ENCODE data around the gene ZBTB17. TPM values are rescaled to one million over a fixed set of nuclear protein-coding genes. Genes with fewer than 3 reads are reported as not detected.
A peak's percentile ranks its signal among the peaks of the same experiment; 100 is the strongest.

Gene ZBTB17
- total and polyA plus RNA-seq, 2 of the 8 experiments (the other 6 are each of a cell fraction or from before 2014, with no cell fraction given), result 24.7 to 36.2 TPM

DNA sequence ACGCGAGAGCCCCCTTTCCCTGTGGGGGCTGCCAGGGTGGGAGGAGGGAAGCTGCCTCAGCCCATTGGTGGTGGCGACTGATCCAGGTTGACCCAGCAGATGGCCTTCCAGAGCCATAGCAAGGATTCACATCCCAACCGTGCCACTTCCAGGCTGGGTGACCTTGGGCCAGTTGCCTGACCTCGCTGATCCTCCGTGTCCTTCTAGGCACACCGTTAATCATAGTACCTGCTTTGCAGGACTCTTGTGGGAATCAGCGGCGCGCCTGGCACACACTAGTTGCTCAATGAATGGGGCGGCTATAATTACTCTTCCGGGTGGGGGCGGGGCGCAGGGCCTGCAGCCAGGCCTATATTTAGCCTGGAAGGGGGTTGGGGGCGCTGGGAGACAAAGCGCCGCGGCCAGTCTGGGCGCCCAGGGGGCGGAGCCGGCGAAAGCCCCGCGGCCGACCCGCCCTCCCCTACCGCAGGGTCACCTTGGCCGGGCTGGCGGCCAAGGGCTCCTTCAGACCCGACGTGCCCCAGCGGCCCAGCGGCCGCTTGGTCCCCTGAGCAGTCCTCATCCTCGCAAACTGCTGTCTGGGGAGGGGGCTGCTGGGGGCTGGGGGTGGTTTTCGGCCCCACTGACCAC lies 36.8 kb upstream of the ZBTB17 start (continued):
- TF ChIP-seq, protein P1, sequence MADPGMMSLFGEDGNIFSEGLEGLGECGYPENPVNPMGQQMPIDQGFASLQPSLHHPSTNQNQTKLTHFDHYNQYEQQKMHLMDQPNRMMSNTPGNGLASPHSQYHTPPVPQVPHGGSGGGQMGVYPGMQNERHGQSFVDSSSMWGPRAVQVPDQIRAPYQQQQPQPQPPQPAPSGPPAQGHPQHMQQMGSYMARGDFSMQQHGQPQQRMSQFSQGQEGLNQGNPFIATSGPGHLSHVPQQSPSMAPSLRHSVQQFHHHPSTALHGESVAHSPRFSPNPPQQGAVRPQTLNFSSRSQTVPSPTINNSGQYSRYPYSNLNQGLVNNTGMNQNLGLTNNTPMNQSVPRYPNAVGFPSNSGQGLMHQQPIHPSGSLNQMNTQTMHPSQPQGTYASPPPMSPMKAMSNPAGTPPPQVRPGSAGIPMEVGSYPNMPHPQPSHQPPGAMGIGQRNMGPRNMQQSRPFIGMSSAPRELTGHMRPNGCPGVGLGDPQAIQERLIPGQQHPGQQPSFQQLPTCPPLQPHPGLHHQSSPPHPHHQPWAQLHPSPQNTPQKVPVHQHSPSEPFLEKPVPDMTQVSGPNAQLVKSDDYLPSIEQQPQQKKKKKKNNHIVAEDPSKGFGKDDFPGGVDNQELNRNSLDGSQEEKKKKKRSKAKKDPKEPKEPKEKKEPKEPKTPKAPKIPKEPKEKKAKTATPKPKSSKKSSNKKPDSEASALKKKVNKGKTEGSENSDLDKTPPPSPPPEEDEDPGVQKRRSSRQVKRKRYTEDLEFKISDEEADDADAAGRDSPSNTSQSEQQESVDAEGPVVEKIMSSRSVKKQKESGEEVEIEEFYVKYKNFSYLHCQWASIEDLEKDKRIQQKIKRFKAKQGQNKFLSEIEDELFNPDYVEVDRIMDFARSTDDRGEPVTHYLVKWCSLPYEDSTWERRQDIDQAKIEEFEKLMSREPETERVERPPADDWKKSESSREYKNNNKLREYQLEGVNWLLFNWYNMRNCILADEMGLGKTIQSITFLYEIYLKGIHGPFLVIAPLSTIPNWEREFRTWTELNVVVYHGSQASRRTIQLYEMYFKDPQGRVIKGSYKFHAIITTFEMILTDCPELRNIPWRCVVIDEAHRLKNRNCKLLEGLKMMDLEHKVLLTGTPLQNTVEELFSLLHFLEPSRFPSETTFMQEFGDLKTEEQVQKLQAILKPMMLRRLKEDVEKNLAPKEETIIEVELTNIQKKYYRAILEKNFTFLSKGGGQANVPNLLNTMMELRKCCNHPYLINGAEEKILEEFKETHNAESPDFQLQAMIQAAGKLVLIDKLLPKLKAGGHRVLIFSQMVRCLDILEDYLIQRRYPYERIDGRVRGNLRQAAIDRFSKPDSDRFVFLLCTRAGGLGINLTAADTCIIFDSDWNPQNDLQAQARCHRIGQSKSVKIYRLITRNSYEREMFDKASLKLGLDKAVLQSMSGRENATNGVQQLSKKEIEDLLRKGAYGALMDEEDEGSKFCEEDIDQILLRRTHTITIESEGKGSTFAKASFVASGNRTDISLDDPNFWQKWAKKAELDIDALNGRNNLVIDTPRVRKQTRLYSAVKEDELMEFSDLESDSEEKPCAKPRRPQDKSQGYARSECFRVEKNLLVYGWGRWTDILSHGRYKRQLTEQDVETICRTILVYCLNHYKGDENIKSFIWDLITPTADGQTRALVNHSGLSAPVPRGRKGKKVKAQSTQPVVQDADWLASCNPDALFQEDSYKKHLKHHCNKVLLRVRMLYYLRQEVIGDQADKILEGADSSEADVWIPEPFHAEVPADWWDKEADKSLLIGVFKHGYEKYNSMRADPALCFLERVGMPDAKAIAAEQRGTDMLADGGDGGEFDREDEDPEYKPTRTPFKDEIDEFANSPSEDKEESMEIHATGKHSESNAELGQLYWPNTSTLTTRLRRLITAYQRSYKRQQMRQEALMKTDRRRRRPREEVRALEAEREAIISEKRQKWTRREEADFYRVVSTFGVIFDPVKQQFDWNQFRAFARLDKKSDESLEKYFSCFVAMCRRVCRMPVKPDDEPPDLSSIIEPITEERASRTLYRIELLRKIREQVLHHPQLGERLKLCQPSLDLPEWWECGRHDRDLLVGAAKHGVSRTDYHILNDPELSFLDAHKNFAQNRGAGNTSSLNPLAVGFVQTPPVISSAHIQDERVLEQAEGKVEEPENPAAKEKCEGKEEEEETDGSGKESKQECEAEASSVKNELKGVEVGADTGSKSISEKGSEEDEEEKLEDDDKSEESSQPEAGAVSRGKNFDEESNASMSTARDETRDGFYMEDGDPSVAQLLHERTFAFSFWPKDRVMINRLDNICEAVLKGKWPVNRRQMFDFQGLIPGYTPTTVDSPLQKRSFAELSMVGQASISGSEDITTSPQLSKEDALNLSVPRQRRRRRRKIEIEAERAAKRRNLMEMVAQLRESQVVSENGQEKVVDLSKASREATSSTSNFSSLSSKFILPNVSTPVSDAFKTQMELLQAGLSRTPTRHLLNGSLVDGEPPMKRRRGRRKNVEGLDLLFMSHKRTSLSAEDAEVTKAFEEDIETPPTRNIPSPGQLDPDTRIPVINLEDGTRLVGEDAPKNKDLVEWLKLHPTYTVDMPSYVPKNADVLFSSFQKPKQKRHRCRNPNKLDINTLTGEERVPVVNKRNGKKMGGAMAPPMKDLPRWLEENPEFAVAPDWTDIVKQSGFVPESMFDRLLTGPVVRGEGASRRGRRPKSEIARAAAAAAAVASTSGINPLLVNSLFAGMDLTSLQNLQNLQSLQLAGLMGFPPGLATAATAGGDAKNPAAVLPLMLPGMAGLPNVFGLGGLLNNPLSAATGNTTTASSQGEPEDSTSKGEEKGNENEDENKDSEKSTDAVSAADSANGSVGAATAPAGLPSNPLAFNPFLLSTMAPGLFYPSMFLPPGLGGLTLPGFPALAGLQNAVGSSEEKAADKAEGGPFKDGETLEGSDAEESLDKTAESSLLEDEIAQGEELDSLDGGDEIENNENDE (IDR thresholded peaks at IDR 0.05; ENCODE audit: insufficient replicate concordance, low read length), result no peak
- TF ChIP-seq EP300 (IDR thresholded peaks at IDR 0.05; ENCODE audit: borderline replicate concordance in 1 of 2, low read depth in 2 of 2, low read length in 2 of 2), result peak in 1 of 2 experiments; percentile 39; a peak in 1 of 3 replicates
- TF ChIP-seq SP2 (IDR thresholded peaks at IDR 0.05; ENCODE audit: low read length), result no peak
- TF ChIP-seq CHD2 (IDR thresholded peaks at IDR 0.05; ENCODE audit: low read length), result no peak
- peak; percentile 82 for TF ChIP-seq RBBP5 (IDR thresholded peaks at IDR 0.05; ENCODE audit: borderline replicate concordance, low read depth, low read length)
- no peak for TF ChIP-seq EGR1 (IDR thresholded peaks at IDR 0.05; ENCODE audit: borderline replicate concordance, low read depth, low read length)
- no peak for TF ChIP-seq FOSL1 (IDR thresholded peaks at IDR 0.05; ENCODE audit: insufficient read depth, low read depth, low read length)
- TF ChIP-seq BRCA1 (IDR thresholded peaks at IDR 0.05; ENCODE audit: low read depth, low read length), result no peak
- no peak for TF ChIP-seq SIRT6 (IDR thresholded peaks at IDR 0.05; ENCODE audit: low read length)
- no peak for TF ChIP-seq SIX5 (IDR thresholded peaks at IDR 0.05; ENCODE audit: low read depth, low read length)
- TF ChIP-seq GABPA (IDR thresholded peaks at IDR 0.05; ENCODE audit: borderline replicate concordance, insufficient read depth, low read length), result no peak

Measured in H1 (cell line).